Right cardiac atrium (tissue), 5 donors: ENCODE measurements around the gene SLC16A13. TPM values are rescaled to one million over a fixed set of nuclear protein-coding genes. Genes with fewer than 3 reads are reported as not detected.

Source experiments
- ATAC-seq, 2 donors: fragments of 200-7000 bp; cut with Tn5 transposase; one replicate each; pipeline versions ENCODE4 v1.8.0 to v1.9.1; 2020; ENCODE audit warnings: moderate library complexity in 2 of 2, mild to moderate bottlenecking in 1 of 2
- DNase-seq, 3 donors: peaks; one replicate each; pipeline ENCODE4 v3.0.0-alpha.2; 2020
- H3K27ac ChIP-seq: one replicate; pipeline ENCODE4 v1.5.1; 2013; ENCODE audit warnings: mild to moderate bottlenecking, low read length, control low read depth, moderate library complexity
- H3K27me3 ChIP-seq: one replicate; pipeline ENCODE4 v1.6.1; 2013; ENCODE audit not compliant: control insufficient read depth, insufficient read depth
- H3K4me1 ChIP-seq: one replicate; pipeline ENCODE4 v1.6.1; 2013; ENCODE audit warnings: low read length; ENCODE audit not compliant: control insufficient read depth, insufficient read depth
- H3K4me3 ChIP-seq: one replicate; pipeline ENCODE4 v1.5.1; 2013; ENCODE audit warnings: low read length, control low read depth
- H3K9me3 ChIP-seq: one replicate; pipeline ENCODE4 v1.6.1; 2013; ENCODE audit warnings: low read length; ENCODE audit not compliant: control insufficient read depth
- WGBS: extraction: QIAGEN DNeasy Blood & Tissue Kit; methylation state at CpG from one replicate; pipeline ENCODE4 v1.1.7; 2013; 5-methylcytosine and 5-hydroxymethylcytosine counted together
- intact Hi-C, 4 donors: fragments of 100-400 bp; cut with DNase I; formaldehyde crosslinking; loops; one replicate each; pipeline versions ENCODE4 v1.11.0 to v1.14.0; 2022 to 2023
- polyA plus RNA-seq: library from polyadenylated mRNA; stranded (reverse); fragments of 200-250 nt; gene quantifications from one replicate; pipeline ENCODE4 v1.2.3, GENCODE V29; 2013
- total RNA-seq, 4 donors: library from RNA; stranded (reverse); fragmentation: NEBNext Ultra II Directional; extraction: Animal tissue kit (Norgen Biotek cat#: 25700); gene quantifications; one replicate each; pipeline ENCODE4 v1.2.1, GENCODE V29; 2021
- donor health status: healthy with polysubstance abuse.
- donor health status: DM: no; HTN: yes; CAD: no.
- donor health status: DM: no; HTN: no; CAD: no.
- donor health status: DM: no; HTN: yes; CAD: no; lungs with severe emphysema.
- donor health status: DM: yes; HTN: yes; CAD: no.

The SLC16A13 gene
- total and polyA plus RNA-seq, 5 donors: 0.91 to 1.2 (median 1.0) TPM

GRCh38 chr17:7014261-7014994, 21.4 kb upstream of the SLC16A13 start:
- under 1% methylated on average over 75 of the region's 75 CpGs for WGBS
- Histone ChIP-seq H3K9me3 (no peaks in the 10 kb centered on the region), H3K4me3 (peak overlapping the region; percentile 82), H3K27me3 (no peaks in the 10 kb centered on the region), H3K27ac (peak overlapping the region; percentile 96), H3K4me1 (peaks cover 6% of the 10 kb centered on the region)
- ATAC-seq (peak; percentile 91 to 94), DNase-seq (peak; percentile 99)
- intact Hi-C loops: no loop called here

- ATAC-seq: no peak
- Histone ChIP-seq H3K4me1 (peaks cover 6% of the 10 kb centered on the region), H3K27me3 (no peaks in the 10 kb centered on the region), H3K9me3 (no peaks in the 10 kb centered on the region), H3K4me3 (peak overlapping the region; percentile 44), H3K27ac (peak overlapping the region; percentile 90)
- intact Hi-C loops: no loop called here
- 6% methylated on average over 56 of the region's 56 CpGs for WGBS
- peak in 2 of 3 donors; percentile 34 to 53 for DNase-seq
Measured at GRCh38 chr17:7014995-7015958, 20.5 kb upstream of the SLC16A13 start.

GRCh38 chr17:7016418-7016817, 19.4 kb upstream of the SLC16A13 start:
- no peak overlapping the region for H3K4me3 ChIP-seq
- intact Hi-C loops: no loop called here
- H3K9me3 ChIP-seq: no peaks in the 10 kb centered on the region
- DNase-seq (peak in 1 of 3 donors; percentile 46), ATAC-seq (no peak)
- 87% methylated on average over 3 of the region's 3 CpGs for WGBS
- no peaks in the 10 kb centered on the region for H3K27me3 ChIP-seq
- peaks cover 6% of the 10 kb centered on the region for H3K4me1 ChIP-seq
- no peak overlapping the region for H3K27ac ChIP-seq

- intact Hi-C loops: no loop called here
- no peak overlapping the region for H3K4me3 ChIP-seq
- no peaks in the 10 kb centered on the region for H3K27me3 ChIP-seq
- H3K4me1 ChIP-seq: peaks cover 6% of the 10 kb centered on the region
- H3K27ac ChIP-seq: peak overlapping the region; percentile 32
- H3K9me3 ChIP-seq: no peaks in the 10 kb centered on the region
- DNase-seq: peak in 1 of 3 donors; percentile 44
- 74% methylated on average over 20 of the region's 20 CpGs for WGBS
- no peak for ATAC-seq
Measured at GRCh38 chr17:7016886-7017826, 18.7 kb upstream of the SLC16A13 start.

GRCh38 chr17:7017827-7018200, 18.0 kb upstream of the SLC16A13 start:
- WGBS: 65% methylated on average over 12 of the region's 12 CpGs
- Histone ChIP-seq H3K27ac (peak overlapping the region; percentile 77), H3K4me1 (peaks cover 6% of the 10 kb centered on the region), H3K4me3 (peak overlapping the region; percentile 6), H3K9me3 (no peaks in the 10 kb centered on the region), H3K27me3 (no peaks in the 10 kb centered on the region)
- DNase-seq: peak in 1 of 3 donors; percentile 61
- intact Hi-C loops: no loop called here
- no peak for ATAC-seq

GRCh38 chr17:7018331-7018964, 17.4 kb upstream of the SLC16A13 start:
- Histone ChIP-seq H3K27me3 (no peaks in the 10 kb centered on the region), H3K27ac (peak overlapping the region; percentile 78), H3K4me1 (peaks cover 6% of the 10 kb centered on the region), H3K9me3 (no peaks in the 10 kb centered on the region), H3K4me3 (peak overlapping the region; percentile 46)
- peak in 1 of 2 donors; percentile 3 for ATAC-seq
- peak; percentile 77 to 89 (median 82) for DNase-seq
- WGBS: 54% methylated on average over 10 of the region's 10 CpGs
- intact Hi-C loops: no loop called here

GRCh38 chr17:7019367-7019766, 16.4 kb upstream of the SLC16A13 start:
- Histone ChIP-seq H3K27ac (peak overlapping the region; percentile 78), H3K9me3 (no peaks in the 10 kb centered on the region), H3K4me3 (peak overlapping the region; percentile 46), H3K4me1 (peaks cover 5% of the 10 kb centered on the region), H3K27me3 (no peaks in the 10 kb centered on the region)
- ATAC-seq: no peak
- peak in 2 of 3 donors; percentile 27 to 64 for DNase-seq
- 21% methylated on average over 10 of the region's 10 CpGs for WGBS
- intact Hi-C loops: no loop called here

- DNase-seq (peak; percentile 70 to 87 (median 85)), ATAC-seq (no peak)
- H3K27me3 ChIP-seq: no peaks in the 10 kb centered on the region
- H3K4me3 ChIP-seq: peak overlapping the region; percentile 46
- no peaks in the 10 kb centered on the region for H3K9me3 ChIP-seq
- peaks cover 5% of the 10 kb centered on the region for H3K4me1 ChIP-seq
- intact Hi-C loops: loop anchor here in 1 of 4 donors (5.0 kb wide), 1 partner anchor 108 kb away; no protein-coding TSS in a partner anchor
- peak overlapping the region; percentile 78 for H3K27ac ChIP-seq
- 7% methylated on average over 16 of the region's 16 CpGs for WGBS
Measured at GRCh38 chr17:7019839-7020519, 15.8 kb upstream of the SLC16A13 start.

- H3K4me3 ChIP-seq: peak overlapping the region; percentile 21
- intact Hi-C loops: loop anchor here in 1 of 4 donors (5.0 kb wide), 1 partner anchor 109 kb away; no protein-coding TSS in a partner anchor
Measured at GRCh38 chr17:7020894-7021664, 14.7 kb upstream of the SLC16A13 start.

More at GRCh38 chr17:7020894-7021664, 14.7 kb upstream of the SLC16A13 start:
- H3K27ac ChIP-seq: peak overlapping the region; percentile 77
- H3K9me3 ChIP-seq: no peaks in the 10 kb centered on the region
- no peaks in the 10 kb centered on the region for H3K27me3 ChIP-seq
- DNase-seq (peak in 1 of 3 donors; percentile 50), ATAC-seq (no peak)
- 52% methylated on average over 11 of the region's 11 CpGs for WGBS
- H3K4me1 ChIP-seq: peaks cover 5% of the 10 kb centered on the region
